ENCODE data around the gene CD177.
"Not testable (repeated sequence)": the region's sequence is repeated elsewhere in the genome, so short reads cannot be mapped to it uniquely, and the experiment has no call there.

The CD177 gene

DNA sequence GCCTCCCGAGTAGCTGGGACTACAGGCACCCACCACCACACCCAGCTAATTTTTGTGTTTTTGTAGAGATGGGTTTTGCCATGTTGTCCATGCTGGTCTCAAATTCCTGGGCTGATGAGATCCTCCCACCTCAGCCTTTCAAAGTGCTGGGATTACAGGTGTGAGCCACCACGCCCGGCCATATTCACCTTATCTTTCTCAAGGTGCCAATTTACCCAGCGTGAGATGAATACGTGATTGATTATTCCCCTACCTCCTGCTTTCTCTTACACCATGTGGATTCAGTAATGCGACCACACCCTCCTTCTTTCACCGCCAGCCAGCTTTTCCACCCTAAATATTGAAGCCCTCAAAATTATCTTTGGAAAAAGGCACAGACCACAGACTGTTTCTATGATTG is 29.8 kb downstream of the CD177 start:
- not testable (repeated sequence) for DNase-seq

DNA sequence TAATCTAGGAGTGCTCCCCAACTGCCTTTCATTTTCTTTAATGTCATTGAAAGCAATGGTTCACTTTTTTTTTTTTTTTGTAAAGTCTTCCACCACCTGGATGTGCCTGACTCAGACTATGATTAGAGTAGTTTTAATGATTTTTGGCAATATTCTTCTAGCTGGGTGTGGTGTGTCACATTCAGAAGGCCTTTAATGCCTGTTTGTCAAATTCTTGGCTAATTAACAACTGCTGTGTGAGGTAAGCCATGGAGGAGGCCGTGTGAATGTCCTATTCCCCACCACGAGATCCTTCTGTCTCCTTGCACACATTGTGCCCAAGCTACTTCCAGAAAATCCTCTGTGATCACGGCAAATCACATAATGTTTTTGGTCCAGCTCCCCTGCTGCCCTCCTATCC is 30.3 kb downstream of the CD177 start:
- DNase-seq, result not testable (repeated sequence)

DNA sequence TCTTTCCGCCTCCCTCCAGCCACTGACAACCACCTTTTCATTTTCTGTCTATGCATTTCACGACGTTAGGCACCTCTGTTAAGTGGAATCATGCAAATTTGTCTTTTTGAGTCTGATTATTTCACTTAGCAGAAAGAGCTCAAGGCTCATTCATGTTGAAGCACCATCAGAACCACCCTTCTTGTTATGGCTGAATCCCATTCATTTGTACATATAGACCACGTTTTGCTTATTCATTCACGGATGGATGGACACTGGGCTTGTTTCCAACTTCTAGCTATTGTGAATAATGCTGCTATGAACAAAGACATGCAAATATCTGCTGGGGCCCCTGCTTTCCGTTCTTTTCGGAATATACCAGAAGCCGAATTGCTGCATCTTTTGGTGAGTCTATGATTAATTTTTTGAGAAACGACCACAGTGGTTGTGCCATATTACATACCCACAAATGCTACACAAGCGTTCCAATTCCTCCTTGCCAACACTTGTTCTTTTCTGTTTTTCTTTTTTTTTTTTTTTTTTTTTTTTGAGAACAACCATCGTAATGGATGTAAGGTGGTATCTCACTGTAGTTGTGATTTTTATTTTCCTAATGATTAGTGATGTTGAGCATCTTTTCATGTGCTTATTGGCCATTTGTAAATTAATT is 37.5 kb downstream of the CD177 start:
- not testable (repeated sequence) for DNase-seq

DNA sequence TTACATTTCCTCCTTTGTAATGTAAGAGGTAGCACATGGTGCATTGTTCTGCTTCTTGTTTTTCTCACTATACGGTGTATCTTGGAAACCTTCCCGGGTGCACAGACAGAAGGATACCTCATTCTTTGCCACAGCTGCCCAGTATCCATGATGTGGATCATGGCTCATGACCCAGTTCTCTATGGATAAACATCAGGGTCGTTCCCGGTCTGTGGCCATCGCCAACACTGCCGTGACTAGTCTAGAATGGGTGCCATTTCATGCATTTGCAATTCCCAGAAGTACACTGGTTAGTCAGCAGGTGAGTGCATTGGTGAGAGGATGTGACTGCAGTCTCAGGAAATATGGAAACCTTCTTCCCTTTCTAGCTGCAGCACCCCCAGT is 38.1 kb downstream of the CD177 start:
- DNase-seq, result not testable (repeated sequence)

DNA sequence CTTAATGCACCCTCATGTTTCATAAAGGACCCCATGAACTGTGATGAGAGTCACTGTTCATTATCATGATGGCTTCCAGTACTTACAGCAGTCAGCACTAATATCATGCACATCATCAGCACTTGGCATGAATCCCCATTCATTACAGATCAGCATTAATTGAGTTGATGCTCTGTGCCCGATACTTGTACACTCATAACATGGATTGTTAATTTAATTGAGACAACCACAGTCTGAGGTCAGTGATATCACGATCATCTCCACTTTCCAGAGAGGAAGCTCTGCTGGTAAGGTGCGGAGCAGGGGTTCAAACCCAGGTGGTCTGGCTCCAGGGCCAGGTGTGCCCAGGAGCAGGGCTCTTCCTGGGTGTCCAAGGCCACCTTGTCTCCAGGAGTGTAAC is 40.0 kb downstream of the CD177 start:
- DNase-seq, result not testable (repeated sequence)

DNA sequence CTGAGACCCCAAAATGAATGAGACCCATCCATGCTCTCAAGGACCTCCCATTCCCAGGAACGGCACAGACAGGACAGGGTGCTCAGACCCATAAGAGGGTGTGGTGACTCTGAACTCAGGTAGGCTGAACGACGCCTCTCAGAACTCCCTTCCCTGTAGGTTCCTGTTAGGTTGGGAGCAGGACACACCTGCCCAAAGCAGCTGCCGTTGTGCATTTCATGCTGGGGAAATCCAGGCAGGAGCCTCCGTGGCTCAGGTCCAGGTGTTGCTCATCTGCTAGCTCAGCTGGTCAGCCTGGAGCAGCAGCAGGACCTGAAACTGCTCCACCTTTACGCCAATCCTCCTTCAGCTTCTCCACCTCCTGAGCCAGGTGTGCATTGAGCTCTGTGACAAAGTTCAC is 42.1 kb downstream of the CD177 start:
- DNase-seq, result no peak

DNA sequence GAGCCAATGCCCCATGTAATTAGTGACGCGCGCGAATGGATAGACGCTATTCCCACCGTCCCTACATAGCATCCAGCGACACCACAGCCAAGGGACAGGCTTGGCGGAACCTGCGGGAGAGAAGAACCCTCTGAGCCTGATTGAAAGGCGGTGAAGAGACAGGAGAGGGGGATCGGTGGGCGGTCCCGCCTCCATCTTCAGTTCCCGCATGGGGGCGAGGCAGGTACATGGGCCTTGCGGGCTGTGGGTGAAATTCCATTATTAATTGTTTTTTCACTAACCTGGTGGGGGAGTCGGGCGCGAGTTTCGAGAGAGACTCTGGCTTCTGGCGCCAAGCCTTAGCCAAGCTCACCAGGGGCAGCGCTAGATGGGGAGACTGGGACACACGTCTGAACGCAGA is 52.8 kb downstream of the CD177 start:
- no peak for DNase-seq

DNA sequence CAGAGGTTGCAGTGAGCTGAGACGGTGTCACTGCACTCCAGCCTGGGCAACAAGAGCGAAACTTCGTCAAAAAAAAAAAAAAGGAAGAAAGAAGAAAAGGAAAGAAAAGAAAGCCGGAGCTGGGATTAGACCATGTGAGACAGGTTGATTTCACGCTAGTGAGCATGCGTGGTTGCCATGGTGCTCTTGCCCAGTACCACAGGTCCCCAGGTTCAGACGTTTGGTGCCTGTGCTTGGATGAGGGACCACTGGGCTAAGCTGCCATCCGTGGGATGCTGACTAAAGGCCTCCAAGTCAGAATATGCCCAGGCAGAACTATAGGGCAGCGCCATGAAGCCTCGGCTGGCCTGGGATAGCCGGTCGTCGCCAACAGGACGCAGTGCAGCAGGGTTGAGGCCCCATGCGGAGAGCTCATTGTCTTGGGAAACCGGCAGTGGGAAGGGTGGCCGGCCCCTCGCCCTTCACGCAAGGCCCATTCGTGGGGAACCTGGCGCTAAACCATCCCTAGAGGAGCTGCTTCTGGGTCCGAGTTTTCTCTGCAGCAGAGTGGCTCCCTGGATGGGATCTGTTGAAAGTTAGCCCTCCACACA is 54.0 kb downstream of the CD177 start:
- no peak for DNase-seq

DNA sequence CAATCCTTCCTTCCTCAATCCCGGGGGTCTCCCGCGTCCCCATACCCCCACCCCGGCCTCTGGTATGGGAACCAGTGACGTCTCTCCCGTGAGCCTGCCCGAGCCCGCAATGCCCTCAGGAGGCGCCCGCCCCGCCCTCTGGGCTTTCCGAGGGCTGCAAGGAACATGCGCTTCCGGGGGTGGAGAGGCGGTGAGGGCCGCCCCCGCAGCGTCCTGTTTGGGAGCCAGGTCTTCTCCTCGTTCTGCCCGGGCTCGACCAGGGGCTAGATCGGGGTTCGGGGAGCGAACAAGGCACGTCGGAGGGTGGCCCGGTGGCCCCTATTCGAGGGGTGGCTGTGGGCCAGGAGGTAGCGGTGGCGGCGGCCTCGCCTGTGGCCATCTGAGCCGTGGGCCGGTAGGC is 54.6 kb downstream of the CD177 start:
- no peak for DNase-seq

DNA sequence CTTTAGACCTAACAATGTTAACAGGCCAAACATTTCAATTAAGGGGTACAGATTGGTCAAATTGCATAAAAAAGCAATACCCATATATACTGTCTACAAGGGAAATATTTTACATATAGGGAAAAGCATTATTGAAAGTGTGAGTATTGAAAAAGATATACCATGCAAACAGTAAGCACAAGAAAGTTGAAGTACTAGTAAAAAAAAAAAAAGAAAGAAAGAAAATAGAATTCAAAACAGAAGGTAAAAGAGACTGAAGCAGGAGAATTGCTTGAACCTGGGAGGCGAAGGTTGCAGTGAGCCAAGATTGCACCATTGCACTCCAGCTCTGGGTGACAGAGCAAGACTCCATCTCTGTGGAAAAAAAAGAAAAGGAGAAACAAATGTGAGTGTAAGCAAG is 55.9 kb downstream of the CD177 start:
- DNase-seq, result no peak

DNA sequence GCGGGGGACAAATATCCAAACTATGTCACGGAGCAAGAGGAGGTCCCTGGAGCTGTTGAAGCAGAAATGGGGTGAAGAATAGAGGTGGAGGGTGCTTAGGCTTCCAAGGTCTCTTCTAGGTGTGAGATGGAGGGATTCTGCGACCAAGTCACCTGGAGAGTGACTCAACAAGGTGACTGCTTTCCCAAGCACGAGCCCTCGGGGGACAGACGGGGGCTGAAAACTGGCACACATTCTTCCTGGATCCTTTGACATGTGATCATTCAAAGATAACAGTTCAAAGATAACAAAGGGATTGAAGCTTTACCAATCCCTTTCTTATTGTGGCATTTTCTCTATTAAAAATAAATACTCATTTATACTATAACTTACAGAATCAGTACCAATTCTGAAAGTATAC is 59.0 kb downstream of the CD177 start:
- no peak for DNase-seq

Data from amniotic stem cell (primary cell).